GM19463 (cell line): ENCODE measurements around the gene GFER.
"Not testable (repeated sequence)": the region's sequence is repeated elsewhere in the genome, so short reads cannot be mapped to it uniquely, and the experiment has no call there.

ENCODE experiments used
- ATAC-seq: cut with Tn5 transposase; IDR thresholded peaks from one replicate; pipeline ENCODE4 v1.9.1; 2021; ENCODE audit warnings: mild to moderate bottlenecking, moderate library complexity; ENCODE audit not compliant: unreplicated experiment

Gene GFER

GRCh38 chr16:1957434-1958142 is 26.4 kb upstream of the GFER start:
- ATAC-seq: not testable (repeated sequence)

- ATAC-seq: not testable (repeated sequence)
These were observed 25.9 kb upstream of the GFER start for GRCh38 chr16:1958143-1958491.

GRCh38 chr16:1958715-1959268 is 25.2 kb upstream of the GFER start:
- ATAC-seq: no peak

GRCh38 chr16:1959269-1960039 is 24.5 kb upstream of the GFER start, which contains the start of gene NDUFB10:
TSS of gene NDUFB10 (plus strand) at chr16:1959538. CDS start at chr16:1959625, 87 bp downstream.
- ATAC-seq: peak; percentile 84

GRCh38 chr16:1960665-1961630 is 23.0 kb upstream of the GFER start:
- no peak for ATAC-seq

- ATAC-seq: no peak
These were observed 22.3 kb upstream of the GFER start for GRCh38 chr16:1961651-1962067.

GRCh38 chr16:1962161-1963153 is 21.5 kb upstream of the GFER start:
- ATAC-seq: not testable (repeated sequence)

GRCh38 chr16:1963806-1964505 is 20.0 kb upstream of the GFER start:
- peak; percentile 2 for ATAC-seq

GRCh38 chr16:1964506-1965395 is 19.2 kb upstream of the GFER start, which contains the start of gene RPS2:
TSS of gene RPS2 (minus strand) at chr16:1964826. CDS start at chr16:1964625, 201 bp downstream.
- ATAC-seq: peak; percentile 90

- ATAC-seq: no peak
These were observed 18.5 kb upstream of the GFER start for GRCh38 chr16:1965396-1966001.

GRCh38 chr16:1966460-1966859 is 17.5 kb upstream of the GFER start, which contains the start of gene RNF151:
TSS of gene RNF151 (plus strand) at chr16:1966856. CDS start at chr16:1966882, 26 bp downstream.
- no peak for ATAC-seq

- no peak for ATAC-seq
These were observed 15.6 kb upstream of the GFER start for GRCh38 chr16:1968146-1968953.

- ATAC-seq: peak; percentile 90
These were observed 12.1 kb upstream of the GFER start, which contains the start of gene TBL3 for GRCh38 chr16:1971796-1972489. TSS of gene TBL3 (plus strand) at chr16:1972053. CDS start at chr16:1972165, 112 bp downstream.

- ATAC-seq: no peak
These were observed 11.5 kb upstream of the GFER start for GRCh38 chr16:1972490-1972877.

GRCh38 chr16:1973461-1974156 is 10.4 kb upstream of the GFER start:
- ATAC-seq: no peak
